GM12892 (cell line): ENCODE measurements around the gene PAFAH1B1.
"Not testable (repeated sequence)": the region's sequence is repeated elsewhere in the genome, so short reads cannot be mapped to it uniquely, and the experiment has no call there.

Experiments
- POLR2A ChIP-seq: IDR thresholded peaks from 2 replicates; pipeline ENCODE4 v1.6.1; 2011; ENCODE audit warnings: low read depth, low read length, control low read depth
- POLR2AphosphoS5 ChIP-seq: IDR thresholded peaks from 2 replicates; pipeline ENCODE4 v1.6.1; 2011; ENCODE audit warnings: low read depth, low read length, control low read depth

DNA sequence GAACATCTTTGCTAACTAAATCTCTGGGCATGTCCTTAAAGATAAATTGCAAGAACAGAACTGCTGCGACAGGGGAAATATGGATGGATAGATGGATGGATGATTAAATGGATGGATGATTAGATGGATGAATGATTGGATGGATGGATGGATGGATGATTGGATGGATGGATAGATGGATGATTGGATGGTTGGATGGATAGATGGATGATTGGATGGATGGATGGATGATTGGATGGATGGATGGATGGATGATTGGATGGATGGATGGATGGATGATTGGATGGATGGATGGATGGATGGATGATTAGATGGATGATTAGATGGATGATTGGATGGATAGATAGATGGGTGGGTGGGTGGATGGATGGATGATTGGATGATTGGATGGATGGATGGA, 85.8 kb downstream of the PAFAH1B1 start:
- not testable (repeated sequence) for TF ChIP-seq POLR2A, POLR2AphosphoS5
